AG09309 (cell line): Measurements from ENCODE around the gene MAML2.

Experiments used
- DNase-seq: peaks from one replicate; pipeline ENCODE4 v3.0.0-alpha.2; 2010; ENCODE audit warnings: low read depth
- H3K4me3 ChIP-seq: 2 replicates; pipeline ENCODE4 v1.5.1; 2011; ENCODE audit warnings: mild to moderate bottlenecking, low read depth, low read length, moderate library complexity; ENCODE audit not compliant: control insufficient read depth
- TF ChIP-seq, protein P1 (sequence below): IDR thresholded peaks from 2 replicates; pipeline ENCODE4 v1.5.1; 2011; ENCODE audit warnings: mild to moderate bottlenecking, low read depth, low read length, inconsistent platforms; ENCODE audit not compliant: insufficient read depth, control insufficient read depth; ENCODE audit errors: missing control alignments

MAML2 gene

DNA sequence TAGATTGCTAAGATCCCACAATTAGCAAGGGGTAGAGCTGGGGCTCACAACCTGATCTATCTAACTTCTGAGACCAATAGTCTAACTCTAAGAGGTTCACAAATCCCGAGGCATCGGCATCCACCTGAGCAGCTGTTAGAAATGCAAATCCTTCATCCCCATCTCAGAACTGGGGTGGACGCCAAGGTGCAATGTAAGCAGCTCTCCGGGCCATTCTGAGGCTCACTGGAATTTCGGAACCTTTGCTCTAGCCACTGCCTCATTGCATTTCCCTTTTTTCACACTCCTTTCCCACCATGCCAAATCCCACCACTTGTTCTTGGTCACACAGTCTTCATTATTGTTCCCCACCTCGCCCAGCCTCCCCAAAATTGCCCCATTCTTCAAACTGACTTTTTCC lies 29.8 kb downstream of the MAML2 start:
- no peak for DNase-seq
- TF ChIP-seq, protein P1, sequence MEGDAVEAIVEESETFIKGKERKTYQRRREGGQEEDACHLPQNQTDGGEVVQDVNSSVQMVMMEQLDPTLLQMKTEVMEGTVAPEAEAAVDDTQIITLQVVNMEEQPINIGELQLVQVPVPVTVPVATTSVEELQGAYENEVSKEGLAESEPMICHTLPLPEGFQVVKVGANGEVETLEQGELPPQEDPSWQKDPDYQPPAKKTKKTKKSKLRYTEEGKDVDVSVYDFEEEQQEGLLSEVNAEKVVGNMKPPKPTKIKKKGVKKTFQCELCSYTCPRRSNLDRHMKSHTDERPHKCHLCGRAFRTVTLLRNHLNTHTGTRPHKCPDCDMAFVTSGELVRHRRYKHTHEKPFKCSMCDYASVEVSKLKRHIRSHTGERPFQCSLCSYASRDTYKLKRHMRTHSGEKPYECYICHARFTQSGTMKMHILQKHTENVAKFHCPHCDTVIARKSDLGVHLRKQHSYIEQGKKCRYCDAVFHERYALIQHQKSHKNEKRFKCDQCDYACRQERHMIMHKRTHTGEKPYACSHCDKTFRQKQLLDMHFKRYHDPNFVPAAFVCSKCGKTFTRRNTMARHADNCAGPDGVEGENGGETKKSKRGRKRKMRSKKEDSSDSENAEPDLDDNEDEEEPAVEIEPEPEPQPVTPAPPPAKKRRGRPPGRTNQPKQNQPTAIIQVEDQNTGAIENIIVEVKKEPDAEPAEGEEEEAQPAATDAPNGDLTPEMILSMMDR = no peak
- no peak overlapping the region for H3K4me3 ChIP-seq

DNA sequence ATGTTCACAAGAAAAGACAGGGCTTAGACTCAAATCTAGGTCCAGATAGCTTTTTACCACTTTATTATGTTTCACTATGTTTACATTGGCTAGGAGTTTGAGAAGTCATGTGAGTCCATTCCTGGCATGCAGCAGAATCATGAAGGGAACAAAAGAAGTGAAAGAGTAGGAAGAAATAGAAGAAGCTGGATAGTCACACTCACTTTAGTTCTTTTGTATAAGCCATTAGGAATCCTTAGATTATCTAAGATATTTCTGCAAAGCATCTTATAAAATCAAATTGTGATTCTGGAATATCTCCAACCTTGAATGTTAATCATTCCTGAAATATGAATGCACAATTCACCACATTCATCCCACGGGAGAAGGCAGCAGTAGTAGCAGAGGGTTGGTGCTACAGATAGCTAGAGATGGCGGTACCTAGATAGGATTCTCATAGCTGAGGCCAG lies 31.9 kb downstream of the MAML2 start:
- no peak overlapping the region for H3K4me3 ChIP-seq
- peak; percentile 56 for DNase-seq
- TF ChIP-seq, protein P1 = no peak

DNA sequence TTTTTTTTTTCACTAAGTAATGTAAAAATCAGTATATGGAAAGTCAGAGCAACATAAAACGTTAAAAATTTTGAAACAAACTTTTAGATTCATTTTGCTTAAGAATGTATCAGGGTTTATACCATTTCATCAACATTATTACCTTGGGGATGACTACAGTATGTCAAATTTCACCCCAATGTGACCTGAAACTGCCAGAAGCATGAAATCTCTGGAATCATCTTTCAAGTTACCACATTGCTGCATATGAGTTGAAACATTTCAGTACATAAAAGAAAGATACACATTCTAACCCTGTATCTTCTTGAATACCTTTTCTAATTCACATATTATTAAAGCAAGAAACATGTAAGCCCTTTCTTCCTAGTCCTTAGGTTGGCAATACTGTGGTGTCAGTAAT lies 32.8 kb downstream of the MAML2 start:
- TF ChIP-seq, protein P1 = no peak
- DNase-seq = no peak
- H3K4me3 ChIP-seq = no peak overlapping the region

DNA sequence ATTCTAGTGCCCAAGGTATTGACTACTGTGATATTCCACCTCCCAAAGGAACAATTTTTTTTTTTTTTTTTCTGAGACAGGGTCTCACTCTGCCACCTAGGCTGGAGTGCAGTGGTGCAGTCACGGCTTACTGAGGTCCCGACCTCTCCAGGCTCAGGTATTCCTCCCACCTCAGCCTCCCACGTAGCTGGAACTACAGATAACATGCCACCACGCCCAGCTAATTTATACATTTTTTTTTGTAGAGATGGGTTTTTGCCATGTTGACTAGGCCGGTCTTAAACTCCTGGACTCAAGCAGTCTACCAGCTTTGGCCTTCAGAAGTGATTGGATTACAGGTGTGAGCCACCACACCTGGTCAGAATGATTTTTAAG lies 33.4 kb downstream of the MAML2 start:
- TF ChIP-seq, protein P1 = no peak
- no peak overlapping the region for H3K4me3 ChIP-seq
- no peak for DNase-seq

DNA sequence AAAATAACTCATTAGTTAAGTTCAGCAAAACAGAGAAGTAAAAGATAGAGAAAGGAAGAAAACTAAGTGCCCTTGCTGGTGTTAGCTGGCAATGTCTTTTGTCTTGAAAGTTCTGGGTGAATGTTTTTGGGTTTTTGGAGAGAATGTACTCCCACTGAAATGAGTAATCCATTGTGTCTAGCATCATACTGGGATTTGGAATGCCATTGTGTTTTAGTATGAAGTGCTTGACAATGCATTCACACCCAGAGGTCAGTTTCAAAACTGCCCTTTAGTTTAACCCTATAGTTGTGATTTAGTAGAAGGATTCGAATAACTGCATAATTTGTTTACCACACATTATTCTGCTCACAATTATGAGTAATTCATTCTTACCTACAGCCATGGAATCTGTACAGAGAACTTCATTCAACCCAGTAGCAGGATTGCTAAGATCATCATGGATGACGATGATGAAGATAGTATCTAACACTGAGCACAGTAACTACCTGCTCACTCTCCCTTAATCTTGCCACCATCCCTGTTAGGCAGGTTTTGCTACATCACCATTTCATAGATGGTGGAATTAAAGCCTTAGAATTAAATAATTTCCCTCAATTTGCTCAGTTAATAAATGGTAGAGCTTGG lies 33.9 kb downstream of the MAML2 start:
- TF ChIP-seq, protein P1 = no peak
- no peak overlapping the region for H3K4me3 ChIP-seq
- DNase-seq = no peak

DNA sequence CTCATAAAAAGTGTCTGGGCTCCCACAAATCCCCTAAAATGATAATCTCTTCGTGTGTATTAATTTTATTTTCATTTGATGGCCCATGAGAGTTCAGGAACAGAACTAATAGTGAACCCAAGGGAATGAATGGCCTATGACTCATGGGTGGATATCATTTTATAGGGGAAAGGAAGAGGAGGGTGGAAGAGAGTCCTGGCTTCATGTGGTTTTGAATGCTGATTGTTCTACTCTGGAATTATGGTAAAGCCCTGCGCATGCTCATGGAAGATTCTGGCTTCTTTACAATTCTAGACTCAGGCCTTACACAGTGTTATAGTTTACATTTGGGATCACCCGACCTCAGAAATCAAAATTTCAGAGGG lies 35.2 kb downstream of the MAML2 start:
- H3K4me3 ChIP-seq = peak overlapping the region; percentile 24
- peak; percentile 83 for DNase-seq
- TF ChIP-seq, protein P1 = no peak
